GM18873 (cell line): ENCODE measurements around the gene NR4A3.
"Not testable (repeated sequence)": the region's sequence is repeated elsewhere in the genome, so short reads cannot be mapped to it uniquely, and the experiment has no call there.

Source experiments
- ATAC-seq: cut with Tn5 transposase; IDR thresholded peaks from one replicate; pipeline ENCODE4 v1.9.1; 2021; ENCODE audit warnings: mild to moderate bottlenecking, moderate library complexity, moderate number of reproducible peaks; ENCODE audit not compliant: unreplicated experiment, low FRiP score

Gene NR4A3

GRCh38 chr9:99828417-99829176, 6.9 kb downstream of the NR4A3 start:
- ATAC-seq = no peak

GRCh38 chr9:99831857-99832557, 10.3 kb downstream of the NR4A3 start:
- ATAC-seq = no peak

GRCh38 chr9:99832558-99832864, 10.8 kb downstream of the NR4A3 start:
- no peak for ATAC-seq

GRCh38 chr9:99833735-99834134, 12.1 kb downstream of the NR4A3 start:
- no peak for ATAC-seq

GRCh38 chr9:99834474-99834873, 12.8 kb downstream of the NR4A3 start:
- ATAC-seq = no peak

GRCh38 chr9:99835142-99835541, 13.5 kb downstream of the NR4A3 start:
- no peak for ATAC-seq

GRCh38 chr9:99835581-99835980, 13.9 kb downstream of the NR4A3 start:
- ATAC-seq = no peak

- no peak for ATAC-seq
Measured at GRCh38 chr9:99840072-99840471, 18.4 kb downstream of the NR4A3 start.

GRCh38 chr9:99845063-99845462, 23.4 kb downstream of the NR4A3 start:
- no peak for ATAC-seq

GRCh38 chr9:99848447-99848846, 26.8 kb downstream of the NR4A3 start:
- no peak for ATAC-seq

GRCh38 chr9:99850736-99851499, 29.2 kb downstream of the NR4A3 start:
- ATAC-seq = peak; percentile 4

GRCh38 chr9:99851500-99851822, 29.8 kb downstream of the NR4A3 start:
- peak; percentile 84 for ATAC-seq

GRCh38 chr9:99852617-99853016, 30.9 kb downstream of the NR4A3 start:
- ATAC-seq = peak; percentile 66

GRCh38 chr9:99855467-99856176, 33.9 kb downstream of the NR4A3 start:
- ATAC-seq = no peak

- not testable (repeated sequence) for ATAC-seq
Measured at GRCh38 chr9:99857576-99857975, 35.9 kb downstream of the NR4A3 start.

GRCh38 chr9:99858087-99858486, 36.4 kb downstream of the NR4A3 start:
- no peak for ATAC-seq

GRCh38 chr9:99859243-99859980, 37.7 kb downstream of the NR4A3 start:
- ATAC-seq = no peak

- no peak for ATAC-seq
Measured at GRCh38 chr9:99860266-99860665, 38.6 kb downstream of the NR4A3 start.

GRCh38 chr9:99863955-99864354, 42.3 kb downstream of the NR4A3 start:
- no peak for ATAC-seq

GRCh38 chr9:99866398-99866797, 44.7 kb downstream of the NR4A3 start:
- ATAC-seq = no peak
